HepG2 (cell line): ENCODE data around the gene TMEM129. TPM values are rescaled to one million over a fixed set of nuclear protein-coding genes. Genes with fewer than 3 reads are reported as not detected.

ENCODE experiments used
- ATAC-seq: fragments of 200-7000 bp; cut with Tn5 transposase; 3 replicates; pipeline ENCODE4 v1.9.1; 2020; ENCODE audit warnings: mild to moderate bottlenecking, moderate library complexity
- BruUV-seq: library from RNA; stranded (reverse); fragments of 400-500 nt; replicated peaks from 2 replicates; lab custom pipeline; 2021; lab: Mats Ljungman, UMichigan
- CTCF ChIA-PET: fragments of 300-600 bp; formaldehyde crosslinking; extraction: SDS; loops from one replicate; lab custom pipeline; 2021; ENCODE audit warnings: low total read pairs, inconsistent platforms, low intra/inter-chr PET ratio; lab: Yijun Ruan, JAX
- POLR2A ChIA-PET: fragments of 350-600 bp; sonication (Branson Sonifier 250); formaldehyde crosslinking; loops from one replicate; lab custom pipeline; 2020; ENCODE audit warnings: antibody characterized with exemption, inconsistent platforms; lab: Yijun Ruan, JAX
- DNase-seq: peaks from one replicate; pipeline ENCODE4 v3.0.0-alpha.2; 2015; ENCODE audit warnings: low spot score
- FAIRE-seq: peaks from 3 replicates; lab custom pipeline; 2011; peaks lifted over from hg19 to GRCh38; lab: Jason Lieb, UNC
- H2AFZ ChIP-seq: one replicate; pipeline ENCODE4 v1.6.1; 2011; ENCODE audit warnings: low read length, inconsistent platforms
- H3K27ac ChIP-seq: fragments of 300-600 bp; 3 replicates; pipeline ENCODE4 v1.8.0; 2011; ENCODE audit warnings: mixed run types, mild to moderate bottlenecking, mixed read lengths, low read length, inconsistent platforms; ENCODE audit not compliant: insufficient read depth; ENCODE audit errors: extremely low read length
- H3K27me3 ChIP-seq, 2 experiments: fragments of 200-600 bp in 1 of 2; 2 replicates in 1 of 2; 3 replicates in 1 of 2; pipeline versions ENCODE4 v1.6.0 to v1.8.0; 2011; ENCODE audit warnings: low read length in 2 of 2, mild to moderate bottlenecking in 2 of 2, moderate library complexity in 2 of 2, inconsistent platforms in 1 of 2; ENCODE audit not compliant: insufficient read depth in 2 of 2, control insufficient read depth in 1 of 2
- H3K36me3 ChIP-seq, 2 experiments: fragments of 200-600 bp in 1 of 2; replicated peaks in 1 of 2; 2 replicates in 1 of 2; 3 replicates in 1 of 2; pipeline versions ENCODE4 v1.5.1 to v1.8.0; 2011; ENCODE audit warnings: low read length in 2 of 2, inconsistent platforms in 1 of 2; ENCODE audit not compliant: insufficient read depth in 2 of 2, control insufficient read depth in 1 of 2
- H3K4me1 ChIP-seq: 2 replicates; pipeline ENCODE4 v1.5.1; 2012; ENCODE audit warnings: low read length, inconsistent platforms; ENCODE audit not compliant: insufficient read depth
- H3K4me2 ChIP-seq: 2 replicates; pipeline ENCODE4 v1.6.0; 2011; ENCODE audit warnings: low read depth, low read length, inconsistent platforms
- H3K4me3 ChIP-seq, 3 experiments: fragments of 200-600 bp in 1 of 3; sonication (generic), shearing (Covaris generic) in 1 of 3; replicated peaks in 1 of 3; 2 replicates each; pipeline ENCODE4 v1.5.1; 2011 to 2016; ENCODE audit warnings: low read length in 3 of 3, inconsistent platforms in 2 of 3, low read depth in 2 of 3, mild to moderate bottlenecking in 2 of 3, control low read depth in 1 of 3, mixed read lengths in 1 of 3; ENCODE audit not compliant: insufficient read depth in 1 of 3
- H3K79me2 ChIP-seq: one replicate; pipeline ENCODE4 v1.6.1; 2011; ENCODE audit warnings: low read length, inconsistent platforms; ENCODE audit not compliant: insufficient read depth
- H3K9ac ChIP-seq: 2 replicates; pipeline ENCODE4 v1.6.0; 2011; ENCODE audit warnings: mild to moderate bottlenecking, low read depth, low read length, inconsistent platforms; ENCODE audit not compliant: insufficient read depth
- H3K9me3 ChIP-seq: 2 replicates; pipeline ENCODE4 v1.5.1; 2012; ENCODE audit warnings: mild to moderate bottlenecking, low read length
- H4K20me1 ChIP-seq: 2 replicates; pipeline ENCODE4 v1.6.0; 2011; ENCODE audit warnings: inconsistent platforms, mild to moderate bottlenecking, low read length, moderate library complexity; ENCODE audit not compliant: insufficient read depth
- ARHGAP35 ChIP-seq: sonication (generic); formaldehyde crosslinking; IDR thresholded peaks from 2 replicates; pipeline ENCODE4 v1.9.0; 2022; ENCODE audit warnings: mild to moderate bottlenecking, inconsistent platforms, moderate library complexity, missing genetic modification reagents, borderline replicate concordance
- HINFP ChIP-seq: sonication (generic); formaldehyde crosslinking; IDR thresholded peaks from 2 replicates; pipeline ENCODE4 v1.4.0; 2020; ENCODE audit warnings: low read depth, mild to moderate bottlenecking, missing genetic modification reagents
- NONO ChIP-seq, 2 experiments: fragments of 450-650 bp in 1 of 2; sonication (generic) in 1 of 2; formaldehyde crosslinking in 1 of 2; IDR thresholded peaks in 1 of 2; conservative IDR thresholded peaks in 1 of 2; 2 replicates each; pipeline versions ENCODE4 v1.6.1 to v1.8.0; 2017 to 2022; ENCODE audit warnings: mild to moderate bottlenecking in 1 of 2, missing genetic modification reagents in 1 of 2, moderate library complexity in 1 of 2
- TBX2 ChIP-seq: sonication (generic); formaldehyde crosslinking; IDR thresholded peaks from 2 replicates; pipeline ENCODE4 v1.5.0; 2020; ENCODE audit warnings: missing genetic modification reagents, mild to moderate bottlenecking, borderline replicate concordance
- THAP9 ChIP-seq: sonication (generic); formaldehyde crosslinking; IDR thresholded peaks from 2 replicates; pipeline ENCODE4; 2020; ENCODE audit warnings: missing genetic modification reagents, mild to moderate bottlenecking, borderline replicate concordance
- ZBTB38 ChIP-seq: sonication (generic); formaldehyde crosslinking; IDR thresholded peaks from 2 replicates; pipeline ENCODE4 v1.5.1; 2020; ENCODE audit warnings: mild to moderate bottlenecking, missing genetic modification reagents
- ZNF558 ChIP-seq: sonication (generic); formaldehyde crosslinking; IDR thresholded peaks from 2 replicates; pipeline ENCODE4 v1.9.0; 2022; ENCODE audit warnings: mild to moderate bottlenecking, missing genetic modification reagents, borderline replicate concordance
- WGBS: methylation state at CpG from one replicate; pipeline ENCODE4 v1.1.6; 2017; ENCODE audit warnings: low lambda C conversion rate; 5-methylcytosine and 5-hydroxymethylcytosine counted together
- in situ Hi-C: cut with HindIII; loops from 2 replicates; pipeline ENCODE4 v1.10.0; 2017; ENCODE audit warnings: low pct_unique_long_range_greater_than_20kb; ENCODE audit not compliant: extremely low pct_ligation_motif_present
- intact Hi-C: fragments of 100-400 bp; cut with micrococcal nuclease; formaldehyde crosslinking; loops from one replicate; pipeline ENCODE4 v1.10.0; 2022; ENCODE audit not compliant: unreplicated experiment
- polyA plus RNA-seq, 8 experiments: library from polyadenylated mRNA; depleted of rRNA in 3 of 8; stranded (reverse) in 7 of 8; unstranded in 1 of 8; fragments of >200 nt; fragmentation: Illumina TruSeq in 4 of 8; extraction: Trizol in 4 of 8; gene quantifications; 2 replicates each; pipeline versions ENCODE4 v1.2.1 to v1.2.3, GENCODE V29; 2011 to 2016; ENCODE audit warnings: low read depth in 4 of 8, missing spikeins in 1 of 8, mixed read lengths in 1 of 8; ENCODE audit not compliant: insufficient read depth in 1 of 8
- total RNA-seq, 5 experiments: library from RNA; depleted of rRNA; stranded (reverse); fragments of >200 nt; fragmentation: Illumina TruSeq; extraction: Trizol; gene quantifications; 2 replicates each; pipeline ENCODE4 v1.2.3, GENCODE V29; 2016; ENCODE audit warnings: low read depth in 1 of 5

TMEM129 gene
- total and polyA plus RNA-seq, 2 of the 13 experiments (the other 11 are each of a cell fraction or from before 2014, with no cell fraction given) = 19.0 to 25.8 TPM

GRCh38 chr4:1745165-1745564, 24.0 kb upstream of the TMEM129 start:
- Histone ChIP-seq H3K9ac (no peak overlapping the region), H3K27ac (no peak overlapping the region), H3K27me3 (no peaks in the 10 kb centered on the region), H3K4me2 (no peak overlapping the region), H3K79me2 (no peaks in the 10 kb centered on the region), H3K4me1 (peaks cover 57% of the 10 kb centered on the region), H3K9me3 (no peaks in the 10 kb centered on the region), H3K36me3 (peaks cover 22 to 31% of the 10 kb centered on the region in 2 experiments), H2AFZ (no peak overlapping the region), H4K20me1 (no peaks in the 10 kb centered on the region), H3K4me3 (no peak overlapping the region)
- in situ Hi-C loops (no loop called here), intact Hi-C loops (loop anchor here (5.0 kb wide), 2 partner anchors 52 to 167 kb away; no protein-coding TSS in a partner anchor)
- FAIRE-seq = no peak
- ChIA-PET CTCF (interaction anchor here (7.5 kb wide), 1 partner anchor 64 kb away, joined by 179 read pairs; no protein-coding TSS in a partner anchor), POLR2A (interaction anchor here (0.8 to 5.7 kb wide), 4 partner anchors 22 to 119 kb away, joined by 3 to 45 read pairs (median 19); no protein-coding TSS in a partner anchor)
- BruUV-seq = TSS peak; percentile 53
- no peak for ATAC-seq
- WGBS = 60% methylated on average over 13 of the region's 13 CpGs
- no peak for DNase-seq
- TF ChIP-seq NONO (IDR thresholded peaks at IDR 0.05) (no peak), NONO (CRISPR knock-in tag; conservative IDR thresholded peaks at IDR 0.05) (no peak), TBX2 (CRISPR knock-in tag) (0 out of 2 replicates have a peak, but pooled peaks have one; percentile 28), HINFP (no peak), ARHGAP35 (CRISPR knock-in tag) (no peak), ZNF558 (0 out of 2 replicates have a peak, but pooled peaks have one; percentile 54), ZBTB38 (CRISPR knock-in tag) (0 out of 2 replicates have a peak, but pooled peaks have one; percentile 24), THAP9 (CRISPR knock-in tag) (0 out of 2 replicates have a peak, but pooled peaks have one; percentile 2)
- TF ChIP-seq, all 625 proteins: peak for 4
